Left ventricle myocardium superior (tissue), 1 donor: ENCODE measurements around the gene ASB16. TPM values are rescaled to one million over a fixed set of nuclear protein-coding genes. Genes with fewer than 3 reads are reported as not detected.
A peak's percentile ranks its signal among the peaks of the same experiment; 100 is the strongest.
"Not testable (repeated sequence)": the region's sequence is repeated elsewhere in the genome, so short reads cannot be mapped to it uniquely, and the experiment has no call there.

Experiments
- ATAC-seq: fragments of 200-7000 bp; cut with Tn5 transposase; one replicate; pipeline ENCODE4 v1.9.1; 2020; ENCODE audit warnings: mild to moderate bottlenecking, moderate library complexity
- DNase-seq: peaks from one replicate; pipeline ENCODE4 v3.0.0-alpha.2; 2020
- intact Hi-C: fragments of 100-400 bp; cut with micrococcal nuclease; formaldehyde crosslinking; loops from one replicate; pipeline ENCODE4 v1.11.0; 2022
- long read RNA-seq: library from polyadenylated mRNA; unstranded; transcript quantifications from one replicate; pipeline ENCODE4 v2.0.0, GENCODE V29; 2021
- total RNA-seq: library from RNA; stranded (reverse); fragmentation: NEBNext Ultra II Directional; extraction: Animal tissue kit (Norgen Biotek cat#: 25700); gene quantifications from one replicate; pipeline ENCODE4 v1.2.1, GENCODE V29; 2021
- donor health status: DM: no; HTN: yes; CAD: no; lungs with severe emphysema.

The ASB16 gene, protein sequence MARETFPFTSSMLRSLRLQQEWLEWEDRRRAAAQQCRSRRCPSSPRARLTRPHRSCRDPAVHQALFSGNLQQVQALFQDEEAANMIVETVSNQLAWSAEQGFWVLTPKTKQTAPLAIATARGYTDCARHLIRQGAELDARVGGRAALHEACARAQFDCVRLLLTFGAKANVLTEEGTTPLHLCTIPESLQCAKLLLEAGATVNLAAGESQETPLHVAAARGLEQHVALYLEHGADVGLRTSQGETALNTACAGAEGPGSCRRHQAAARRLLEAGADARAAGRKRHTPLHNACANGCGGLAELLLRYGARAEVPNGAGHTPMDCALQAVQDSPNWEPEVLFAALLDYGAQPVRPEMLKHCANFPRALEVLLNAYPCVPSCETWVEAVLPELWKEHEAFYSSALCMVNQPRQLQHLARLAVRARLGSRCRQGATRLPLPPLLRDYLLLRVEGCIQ
- total RNA-seq: 17.0 TPM
- long read RNA-seq, partial matches to known transcripts: 1 of 10 reads
- long read RNA-seq, other reads (novel, unspliced or antisense): 3 of 10 reads

DNA sequence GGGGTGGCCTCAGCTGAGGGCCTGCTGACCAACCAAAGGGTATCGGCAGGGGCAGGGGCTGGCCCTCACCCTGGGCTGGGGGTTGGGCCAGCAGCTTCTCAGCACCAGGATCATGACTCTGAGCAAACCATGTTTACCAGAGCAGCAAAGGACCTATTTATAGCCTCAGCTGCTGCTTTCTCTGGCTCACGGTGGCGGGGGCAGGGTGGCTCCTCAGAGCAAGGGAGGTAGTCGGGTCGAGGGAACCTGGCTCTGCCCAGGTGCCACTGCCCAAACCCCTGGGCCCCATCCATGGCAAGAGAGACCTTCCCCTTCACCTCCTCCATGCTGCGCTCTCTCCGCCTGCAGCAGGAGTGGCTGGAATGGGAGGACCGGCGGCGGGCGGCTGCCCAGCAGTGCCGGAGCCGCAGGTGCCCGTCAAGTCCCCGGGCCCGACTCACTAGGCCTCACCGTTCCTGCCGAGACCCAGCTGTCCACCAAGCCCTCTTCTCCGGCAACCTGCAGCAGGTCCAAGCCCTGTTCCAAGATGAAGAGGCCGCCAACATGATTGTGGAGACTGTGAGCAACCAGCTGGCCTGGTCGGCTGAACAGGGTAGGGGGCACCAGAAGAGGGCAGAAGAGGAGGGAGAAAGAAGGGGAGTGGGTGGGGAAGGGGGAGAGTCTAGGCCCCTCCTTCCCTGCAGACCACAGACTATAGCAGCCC lies at the start of gene ASB16:
ASB16 (plus strand) TSS at position 206 of the 703 bp plus-strand sequence; CDS start at position 292, 86 bp downstream.
- DNase-seq: peak; percentile 75
- ATAC-seq: peak; percentile 83
- intact Hi-C loops: no loop called here

DNA sequence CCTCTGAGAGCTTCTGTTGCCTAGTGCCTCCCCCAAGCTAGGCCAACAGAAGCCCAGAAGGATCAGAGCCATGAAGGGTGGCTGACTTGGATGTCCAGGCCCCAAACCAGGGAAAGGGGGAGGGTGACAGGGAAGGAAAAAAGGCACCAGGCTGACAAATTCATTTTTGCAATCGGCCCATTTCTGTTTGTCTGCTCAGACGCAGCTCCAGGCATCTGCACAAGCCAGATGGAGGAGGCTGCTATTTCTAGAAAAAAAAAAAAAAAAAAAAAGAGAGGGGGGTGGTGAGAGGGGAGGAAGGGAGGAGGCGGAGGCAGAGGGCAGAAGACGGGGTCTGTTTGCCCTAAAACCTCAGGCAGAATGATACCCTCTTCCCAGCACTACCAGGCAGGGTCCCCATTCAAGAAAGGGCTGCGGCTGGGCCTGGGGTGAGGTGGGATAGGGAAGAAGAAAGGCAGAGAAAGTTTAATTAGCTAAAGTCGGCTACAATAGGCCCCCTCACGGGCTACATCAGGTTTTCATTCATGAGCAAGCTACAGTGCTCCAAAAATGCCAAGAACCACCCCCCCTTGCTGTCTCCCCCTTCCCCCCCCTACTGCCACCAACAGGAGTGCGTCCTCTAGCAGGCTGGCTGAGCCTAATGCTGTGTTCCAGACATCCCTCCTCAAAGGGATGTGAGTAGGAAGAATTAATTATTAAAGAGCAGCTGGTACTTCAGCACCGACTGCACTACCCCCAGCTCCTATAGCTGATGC lies 49.5 kb upstream of the ASB16 start:
- DNase-seq (no peak), ATAC-seq (no peak)
- intact Hi-C loops: loop anchor here (10.0 kb wide), 1 partner anchor 56 kb away; the partner anchor contains the start of gene LSM12

DNA sequence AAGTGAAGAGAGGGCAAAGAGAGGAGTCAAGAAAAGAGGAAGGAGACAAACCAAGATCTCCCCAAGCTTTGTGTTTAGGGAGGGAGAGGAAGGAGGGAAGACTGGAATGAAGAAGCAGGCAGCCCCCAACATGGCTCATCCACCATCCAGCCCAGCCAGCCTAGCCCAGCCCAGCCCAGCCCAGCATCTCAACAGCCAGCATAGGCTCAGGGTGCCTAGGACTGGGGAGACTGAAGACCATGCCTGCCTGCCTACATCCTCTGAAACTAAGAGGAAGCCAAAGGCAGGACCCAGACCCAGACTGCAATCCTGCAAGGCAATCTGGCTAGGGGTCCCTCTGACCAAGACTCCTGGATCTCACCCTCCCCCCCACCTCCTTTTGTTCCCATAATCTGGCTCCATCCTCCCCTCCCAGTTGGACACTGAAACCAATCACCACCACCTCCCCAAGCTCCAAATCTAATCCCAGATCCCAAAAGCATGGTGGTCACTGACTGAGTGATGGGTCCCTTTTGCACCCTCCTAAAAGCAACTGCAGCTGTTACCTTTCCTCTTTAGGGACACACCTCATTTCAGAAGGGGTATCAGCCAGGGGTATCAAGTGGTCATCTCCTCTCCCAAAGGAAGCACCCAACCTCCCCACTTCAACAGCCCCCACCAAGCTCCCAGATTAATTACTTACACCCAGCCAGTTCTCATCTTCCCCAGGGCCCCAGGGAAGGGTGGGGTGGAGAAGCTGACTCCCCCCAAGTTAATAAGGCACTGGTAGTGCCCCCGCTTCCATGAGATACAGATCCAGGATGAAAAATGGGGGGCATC lies 48.3 kb upstream of the ASB16 start:
- no peak for ATAC-seq
- no peak for DNase-seq
- intact Hi-C loops: loop anchor here (10.0 kb wide), 1 partner anchor 57 kb away; the partner anchor contains the start of gene LSM12

- ATAC-seq: no peak
These were observed 47.6 kb upstream of the ASB16 start for GRCh38 chr17:44122816-44123355.

DNA sequence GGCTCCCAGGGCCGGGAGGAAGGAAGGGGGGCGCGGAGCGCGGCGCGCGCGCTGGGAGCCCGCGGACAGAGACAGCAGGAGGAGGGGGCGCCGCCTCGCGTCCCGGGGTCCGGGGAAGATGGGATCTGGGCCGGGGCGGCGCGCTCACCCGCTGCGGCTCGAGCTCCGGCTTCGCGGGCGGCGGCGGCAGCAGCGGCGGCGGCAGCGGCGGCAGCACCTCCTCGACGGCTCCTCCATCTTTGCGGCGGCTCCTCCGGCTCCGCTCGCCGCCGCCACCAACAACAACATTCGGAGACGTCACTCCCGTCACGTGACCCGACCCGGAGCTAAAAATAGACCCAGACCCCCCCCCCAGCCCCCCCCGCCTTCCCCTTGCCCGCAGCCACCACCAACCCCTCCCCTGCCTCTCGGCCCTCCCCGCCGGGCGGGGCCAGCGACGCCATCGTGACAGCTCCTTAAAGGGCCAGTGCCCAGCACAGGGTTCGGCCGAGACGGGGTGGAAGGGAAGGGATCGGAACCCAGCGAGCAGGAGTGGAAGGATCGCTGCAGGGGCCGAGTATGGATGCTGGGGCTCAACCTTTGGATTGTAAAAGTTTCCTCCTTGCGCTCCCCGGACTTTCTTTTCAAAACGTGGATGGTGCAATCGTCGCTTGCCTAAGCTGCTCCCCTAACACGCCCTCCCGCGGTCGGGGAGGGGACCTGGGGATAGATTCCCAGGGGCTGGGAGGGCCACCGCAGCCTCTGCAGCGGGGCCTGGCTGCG lies 47.0 kb upstream of the ASB16 start, which contains the start of gene HDAC5:
HDAC5 (minus strand) TSS at position 286 of the 762 bp plus-strand sequence. CDS start 6,126 bp downstream, outside the sequence.
- intact Hi-C loops: loop anchor here (10.0 kb wide), 1 partner anchor 59 kb away; the partner anchor contains the start of gene LSM12
- ATAC-seq: peak; percentile 97
- DNase-seq: peak; percentile 98

More at GRCh38 chr17:44122816-44123355, 47.6 kb upstream of the ASB16 start:
- no peak for DNase-seq
- intact Hi-C loops: loop anchor here (10.0 kb wide), 1 partner anchor 58 kb away; the partner anchor contains the start of gene LSM12

DNA sequence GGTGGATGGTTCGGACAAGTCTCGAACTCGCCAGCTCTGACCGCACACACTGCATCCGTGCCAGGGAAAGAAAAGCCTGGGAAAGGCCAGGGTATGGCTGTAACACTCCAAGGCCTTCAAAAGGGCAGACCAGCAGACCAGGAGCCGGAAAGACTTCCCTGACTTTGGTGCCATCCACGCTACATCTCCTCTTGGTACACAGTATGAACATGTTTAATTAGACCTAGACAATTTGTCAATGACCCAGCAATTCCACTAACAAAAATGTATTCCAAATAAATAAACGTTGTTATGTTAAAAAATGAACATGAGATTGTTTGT lies 46.4 kb upstream of the ASB16 start:
- intact Hi-C loops: loop anchor here (10.0 kb wide), 1 partner anchor 59 kb away; the partner anchor contains the start of gene LSM12
- DNase-seq (no peak), ATAC-seq (no peak)

- no peak for DNase-seq
- intact Hi-C loops: loop anchor here (10.0 kb wide), 1 partner anchor 64 kb away; the partner anchor contains the start of gene LSM12
- no peak for ATAC-seq
These were observed 42.1 kb upstream of the ASB16 start for GRCh38 chr17:44128383-44128782.

DNA sequence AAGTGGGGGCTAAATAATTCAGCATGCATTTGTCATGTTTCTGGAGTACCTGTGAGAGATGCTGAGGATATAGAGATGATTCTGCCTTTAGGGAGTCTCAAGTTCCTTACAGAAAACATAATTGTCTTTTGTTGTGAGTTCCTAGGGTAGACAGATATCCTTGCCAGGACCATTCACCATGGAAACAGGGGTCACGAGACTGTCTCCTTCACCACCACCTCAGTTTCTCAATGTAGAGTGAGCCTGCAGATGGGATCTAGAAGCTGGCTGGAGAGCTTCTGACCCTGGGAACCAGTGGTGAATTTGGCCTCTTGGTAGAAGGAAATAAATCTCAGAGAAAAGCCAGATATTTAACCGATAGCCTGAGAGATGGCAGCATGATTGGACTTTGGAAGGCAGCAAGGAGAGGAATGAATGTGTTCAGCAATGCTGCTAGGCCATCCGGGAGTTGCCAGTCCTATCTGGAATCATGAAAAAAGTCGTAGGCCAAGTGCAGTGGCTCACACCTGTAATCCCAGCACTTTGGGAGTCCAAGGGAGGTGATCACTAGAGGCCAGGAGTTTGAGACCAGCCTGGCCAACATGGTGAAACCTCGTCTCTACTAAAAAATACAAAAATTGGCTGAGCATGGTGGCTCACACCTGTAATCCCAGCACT lies 39.7 kb upstream of the ASB16 start:
- intact Hi-C loops: no loop called here
- ATAC-seq (no peak), DNase-seq (no peak)

- DNase-seq, ATAC-seq, intact Hi-C loops: not testable (repeated sequence)
These were observed 39.1 kb upstream of the ASB16 start for GRCh38 chr17:44131372-44131771.

DNA sequence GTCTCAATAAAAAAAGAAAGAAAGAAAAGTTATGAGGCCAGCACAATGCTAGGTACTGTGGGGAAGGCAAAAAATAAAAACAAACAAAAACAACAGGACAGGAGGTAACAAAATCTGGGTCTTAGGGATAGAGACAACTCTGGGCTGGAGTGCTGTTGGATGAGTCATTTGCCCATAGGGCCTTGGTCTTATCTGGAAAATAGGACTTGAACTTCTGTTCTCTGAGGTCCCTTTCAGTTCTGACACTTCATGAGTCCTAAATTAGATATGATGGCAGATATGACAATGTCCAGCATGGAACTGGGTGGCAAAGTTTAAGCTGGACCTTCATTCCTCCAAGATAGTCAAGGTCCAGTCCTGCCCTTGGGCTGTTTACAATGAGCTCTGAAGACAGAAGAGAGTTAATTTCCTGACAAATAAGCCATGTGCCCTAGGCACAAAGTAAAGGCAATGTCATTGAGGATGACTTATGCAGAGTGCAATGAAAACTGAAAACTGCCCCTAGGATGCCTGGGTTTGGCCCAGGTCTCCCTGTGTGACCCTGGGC lies 38.2 kb upstream of the ASB16 start:
- ATAC-seq: no peak
- DNase-seq: no peak
- intact Hi-C loops: no loop called here

DNA sequence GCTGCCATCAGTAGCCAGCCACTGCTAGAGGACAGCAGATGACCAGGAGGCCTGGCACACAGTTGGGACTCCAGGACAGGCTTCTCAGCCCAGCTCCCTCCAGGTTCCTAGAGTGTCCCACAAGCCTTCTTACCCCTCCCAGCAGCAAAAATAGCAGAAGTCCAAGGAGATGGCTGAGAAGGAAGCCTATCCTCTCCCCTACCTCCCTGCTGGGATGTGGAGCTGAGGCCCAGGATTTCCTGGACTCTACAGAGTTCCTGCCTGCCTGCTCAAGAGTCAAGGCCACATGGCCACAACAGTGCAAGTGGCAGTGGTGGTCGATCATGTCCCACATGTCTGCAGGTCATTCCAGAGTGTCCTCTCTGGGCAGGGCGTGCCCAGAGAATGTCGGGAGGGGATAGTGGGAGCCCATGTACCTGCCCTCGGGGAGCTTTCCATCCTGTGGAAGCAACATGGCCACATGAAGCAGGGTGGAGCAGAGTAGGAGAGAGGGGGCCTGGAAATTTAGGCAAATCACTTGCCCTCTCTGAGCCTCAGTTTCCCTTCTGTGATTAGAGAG lies 36.5 kb upstream of the ASB16 start:
- no peak for DNase-seq
- intact Hi-C loops: no loop called here
- ATAC-seq: no peak

DNA sequence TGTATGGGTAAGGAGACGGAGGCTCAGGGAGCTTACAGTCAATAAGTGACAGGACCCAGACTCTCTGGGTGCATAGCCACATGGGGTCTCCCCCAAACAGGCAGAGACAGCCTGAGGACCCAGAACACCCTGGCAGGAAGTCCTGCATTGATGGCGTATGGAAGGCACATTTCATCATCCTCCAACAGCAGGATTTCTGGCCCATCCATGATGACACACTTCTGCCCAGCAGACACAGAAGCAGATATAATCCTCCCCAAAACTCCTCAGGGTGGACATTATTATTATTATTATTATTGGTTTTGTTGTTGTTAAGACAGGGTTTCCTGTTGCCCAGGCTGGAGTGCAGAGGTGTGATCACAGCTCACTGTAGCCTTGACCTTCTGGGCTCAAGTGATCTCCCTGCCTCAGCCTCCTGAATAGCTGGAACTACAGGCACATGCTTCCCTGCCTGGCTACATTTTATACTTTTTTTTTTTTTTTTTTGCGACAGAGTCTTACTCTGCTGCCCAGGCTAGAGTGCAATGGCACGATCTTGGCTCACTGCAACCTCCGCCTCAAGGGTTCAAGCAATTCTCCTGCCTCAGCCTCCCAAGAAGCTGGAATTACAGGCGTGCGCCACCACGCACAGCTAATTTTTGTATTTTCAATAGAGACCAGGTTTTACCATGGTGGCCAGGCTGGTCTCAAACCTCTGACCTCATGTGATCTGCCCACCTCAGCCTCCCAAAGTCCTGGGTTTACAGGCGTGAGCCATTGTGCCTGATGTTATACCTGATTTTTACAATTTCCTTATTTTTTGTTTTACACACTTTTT lies 35.5 kb upstream of the ASB16 start:
- intact Hi-C loops: no loop called here
- ATAC-seq (no peak), DNase-seq (no peak)

DNA sequence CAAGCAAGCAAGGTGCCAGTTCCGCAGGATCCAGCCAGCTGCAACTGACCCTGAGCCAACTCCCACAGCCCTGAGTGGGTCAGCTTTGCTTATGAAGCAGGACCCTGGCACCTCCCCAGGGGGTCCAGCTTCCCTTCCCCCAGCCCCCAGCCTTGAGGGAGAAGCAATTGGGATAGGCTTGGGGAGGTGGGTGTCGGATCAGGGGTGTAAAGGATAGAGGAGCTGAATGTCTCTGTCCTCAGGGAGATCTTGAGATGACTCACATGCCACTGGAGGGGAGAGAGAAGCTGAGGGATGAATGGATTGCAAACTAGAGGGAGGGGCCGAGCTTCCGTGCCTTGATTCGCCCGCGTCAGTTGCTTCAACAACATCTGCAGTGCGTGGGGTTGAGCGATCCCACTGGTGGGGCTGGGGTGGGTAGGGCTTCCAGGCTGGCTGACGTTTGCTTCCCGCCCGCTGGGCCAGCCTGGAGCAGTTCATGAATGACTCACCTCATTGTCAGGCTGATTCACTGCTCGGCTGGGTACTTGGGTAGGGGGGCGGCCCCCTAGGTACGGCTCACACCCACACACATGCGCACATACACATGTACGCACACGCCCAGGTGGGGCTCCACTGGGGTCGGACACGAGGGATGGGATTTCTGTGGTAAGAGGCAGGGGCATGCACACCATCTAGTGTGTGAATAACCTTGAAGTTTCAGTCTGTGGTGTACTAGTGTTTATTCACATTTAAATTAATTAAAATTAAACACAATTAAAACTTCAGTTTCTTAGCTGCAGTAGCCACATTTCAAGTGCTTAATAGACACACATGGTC lies 32.4 kb upstream of the ASB16 start:
- DNase-seq (peak; percentile 77), ATAC-seq (peak; percentile 77)
- intact Hi-C loops: no loop called here

- DNase-seq, intact Hi-C loops, ATAC-seq: not testable (repeated sequence)
These were observed 26.6 kb upstream of the ASB16 start for GRCh38 chr17:44143921-44144320.
